GM23338 (cell line): ENCODE data around the gene RYR3. TPM values are rescaled to one million over a fixed set of nuclear protein-coding genes. Genes with fewer than 3 reads are reported as not detected.

ENCODE experiments used
- ATAC-seq: fragments of 200-7000 bp; cut with Tn5 transposase; 3 replicates; pipeline ENCODE4 v1.9.1; 2020
- DNase-seq: peaks from one replicate; pipeline ENCODE4 v3.0.0-alpha.2; 2015; ENCODE audit warnings: low spot score
- H2AFZ ChIP-seq: fragments of 200-600 bp; sonication (generic); 2 replicates; pipeline ENCODE4 v1.8.0; 2016; ENCODE audit warnings: antibody characterized with exemption, mild to moderate bottlenecking, moderate library complexity
- H3F3A ChIP-seq: fragments of 200-600 bp; sonication (generic); replicated peaks from 2 replicates; pipeline ENCODE4 v1.8.0; 2017; ENCODE audit warnings: antibody characterized with exemption, mixed run types, low read depth
- H3K27ac ChIP-seq: fragments of 200-600 bp; sonication (generic); 2 replicates; pipeline ENCODE4 v1.6.1; 2016; ENCODE audit warnings: low read depth
- H3K27me3 ChIP-seq: fragments of 200-600 bp; sonication (generic); 2 replicates; pipeline ENCODE4 v1.8.0; 2016; ENCODE audit warnings: mild to moderate bottlenecking, mixed run types, moderate library complexity; ENCODE audit not compliant: insufficient read depth
- H3K36me3 ChIP-seq: fragments of 200-600 bp; sonication (generic); 2 replicates; pipeline ENCODE4 v1.8.0; 2016; ENCODE audit warnings: mild to moderate bottlenecking; ENCODE audit not compliant: insufficient read depth
- H3K4me1 ChIP-seq: fragments of 200-600 bp; sonication (generic); 2 replicates; pipeline ENCODE4 v1.8.0; 2016; ENCODE audit warnings: mild to moderate bottlenecking, moderate library complexity; ENCODE audit not compliant: insufficient read depth
- H3K4me2 ChIP-seq: fragments of 200-600 bp; sonication (generic); 2 replicates; pipeline ENCODE4 v1.7.1; 2017; ENCODE audit warnings: mixed run types
- H3K4me3 ChIP-seq: fragments of 200-600 bp; sonication (generic); 2 replicates; pipeline ENCODE4 v1.6.1; 2016; ENCODE audit warnings: mixed run types
- H3K79me2 ChIP-seq: fragments of 200-600 bp; sonication (generic); replicated peaks from 2 replicates; pipeline ENCODE4 v1.8.0; 2017; ENCODE audit warnings: mild to moderate bottlenecking; ENCODE audit not compliant: insufficient read depth
- H3K9me2 ChIP-seq: fragments of 200-600 bp; sonication (generic); 2 replicates; pipeline ENCODE4 v1.8.0; 2017; ENCODE audit not compliant: insufficient read depth
- H4K20me1 ChIP-seq: fragments of 200-600 bp; sonication (generic); replicated peaks from 2 replicates; pipeline ENCODE4 v1.8.0; 2017; ENCODE audit warnings: mild to moderate bottlenecking; ENCODE audit not compliant: insufficient read depth
- H3K27ac Mint-ChIP-seq: 2 replicates; pipeline ENCODE4 v1.8.0; 2020; ENCODE audit warnings: inconsistent platforms, mild to moderate bottlenecking, moderate library complexity, mixed read lengths
- H3K27me3 Mint-ChIP-seq: 3 replicates; pipeline ENCODE4 v1.8.0; 2022; ENCODE audit warnings: low read depth, mild to moderate bottlenecking, moderate library complexity, mixed read lengths, inconsistent platforms; ENCODE audit not compliant: insufficient read depth, poor library complexity
- H3K36me3 Mint-ChIP-seq: 3 replicates; pipeline ENCODE4 v1.8.0; 2021; ENCODE audit warnings: low read depth, mild to moderate bottlenecking, inconsistent platforms, moderate library complexity, mixed read lengths
- H3K4me1 Mint-ChIP-seq: 3 replicates; pipeline ENCODE4 v1.8.0; 2020; ENCODE audit warnings: mild to moderate bottlenecking, inconsistent platforms, mixed read lengths
- H3K4me3 Mint-ChIP-seq: 3 replicates; pipeline ENCODE4 v1.8.0; 2021; ENCODE audit warnings: moderate library complexity, mild to moderate bottlenecking, inconsistent platforms, mixed read lengths
- H3K9me3 Mint-ChIP-seq: 3 replicates; pipeline ENCODE4 v1.8.0; 2020; ENCODE audit warnings: moderate library complexity, mild to moderate bottlenecking, inconsistent platforms, mixed read lengths
- CREB1 ChIP-seq: fragments of 250-450 bp; sonication (Bioruptor Pico); IDR thresholded peaks from 2 replicates; pipeline ENCODE4 v1.5.0; 2020; ENCODE audit warnings: low read depth, mild to moderate bottlenecking, moderate library complexity
- CTCF ChIP-seq, 2 experiments: fragments of 200-600 bp in 1 of 2; sonication (generic) in 1 of 2; conservative IDR thresholded peaks; 2 replicates each; pipeline versions ENCODE4 v1.5.1 to v1.6.1; 2016 to 2017; ENCODE audit warnings: antibody characterized with exemption in 2 of 2, low read depth in 2 of 2, mild to moderate bottlenecking in 2 of 2, moderate library complexity in 1 of 2
- ETS1 ChIP-seq: IDR thresholded peaks from 2 replicates; pipeline ENCODE4 v1.6.1; 2016; ENCODE audit warnings: antibody characterized with exemption
- EZH2 ChIP-seq: fragments of 200-600 bp; sonication (generic); IDR thresholded peaks from one replicate; pipeline ENCODE4 v1.8.0; 2017; ENCODE audit warnings: antibody characterized with exemption, mild to moderate bottlenecking, low read depth; ENCODE audit not compliant: unreplicated experiment
- JUNB ChIP-seq: IDR thresholded peaks from one replicate; pipeline ENCODE4 v1.6.1; 2016; ENCODE audit warnings: antibody characterized with exemption; ENCODE audit not compliant: unreplicated experiment
- NANOG ChIP-seq: IDR thresholded peaks from 2 replicates; pipeline ENCODE4 v1.6.1; 2016; ENCODE audit warnings: antibody characterized with exemption, borderline replicate concordance
- POLR2AphosphoS5 ChIP-seq: IDR thresholded peaks from 2 replicates; pipeline ENCODE4 v1.6.1; 2016; ENCODE audit warnings: antibody characterized with exemption, low read depth
- STAT1 ChIP-seq: IDR thresholded peaks from one replicate; pipeline ENCODE4 v1.6.1; 2016; ENCODE audit warnings: antibody characterized with exemption; ENCODE audit not compliant: unreplicated experiment
- ZNF331 ChIP-seq: fragments of 250-450 bp; sonication (Bioruptor Pico); IDR thresholded peaks from 2 replicates; pipeline ENCODE4 v1.5.0; 2020; ENCODE audit warnings: low read depth, mild to moderate bottlenecking, moderate library complexity
- polyA plus RNA-seq: library from polyadenylated mRNA; unstranded; fragments of >200 nt; fragmentation: Nextera tagmentation; extraction: Ambion mirVana; gene quantifications from 2 replicates; pipeline ENCODE4 v1.2.1, GENCODE V29; 2016
- total RNA-seq: library from RNA; depleted of rRNA; stranded (reverse); fragments of >200 nt; shearing (Covaris generic); gene quantifications from 2 replicates; pipeline ENCODE4 v1.2.3, GENCODE V29; 2014
- TF ChIP-seq, protein P1 (sequence below): IDR thresholded peaks from one replicate; pipeline ENCODE4 v1.6.1; 2018; ENCODE audit warnings: antibody characterized with exemption; ENCODE audit not compliant: unreplicated experiment

Gene RYR3
- total and polyA plus RNA-seq, 2 experiments from 2014 or later: 1.1 to 1.2 TPM

- Mint-ChIP-seq H3K27me3 (no peaks in the 10 kb centered on the region), H3K4me3 (no peak overlapping the region), H3K27ac (no peak overlapping the region), H3K4me1 (peaks cover 11% of the 10 kb centered on the region; the same call in 1 of the 3 replicates), H3K9me3 (no peaks in the 10 kb centered on the region), H3K36me3 (no peaks in the 10 kb centered on the region)
- Histone ChIP-seq H2AFZ (no peak overlapping the region), H3K4me2 (no peak overlapping the region), H3K27me3 (no peaks in the 10 kb centered on the region), H3K79me2 (no peaks in the 10 kb centered on the region), H3K9me2 (no peaks in the 10 kb centered on the region; the same call in 1 of the 2 replicates), H3K4me3 (no peak overlapping the region), H3K36me3 (no peaks in the 10 kb centered on the region), H3K4me1 (no peaks in the 10 kb centered on the region), H3K27ac (no peak overlapping the region), H4K20me1 (no peaks in the 10 kb centered on the region), H3F3A (no peaks in the 10 kb centered on the region)
- no peak for DNase-seq
- no peak for TF ChIP-seq POLR2AphosphoS5
- no peak for ATAC-seq
These were observed 135.2 kb downstream of the RYR3 start for GRCh38 chr15:33445984-33446383.

DNA sequence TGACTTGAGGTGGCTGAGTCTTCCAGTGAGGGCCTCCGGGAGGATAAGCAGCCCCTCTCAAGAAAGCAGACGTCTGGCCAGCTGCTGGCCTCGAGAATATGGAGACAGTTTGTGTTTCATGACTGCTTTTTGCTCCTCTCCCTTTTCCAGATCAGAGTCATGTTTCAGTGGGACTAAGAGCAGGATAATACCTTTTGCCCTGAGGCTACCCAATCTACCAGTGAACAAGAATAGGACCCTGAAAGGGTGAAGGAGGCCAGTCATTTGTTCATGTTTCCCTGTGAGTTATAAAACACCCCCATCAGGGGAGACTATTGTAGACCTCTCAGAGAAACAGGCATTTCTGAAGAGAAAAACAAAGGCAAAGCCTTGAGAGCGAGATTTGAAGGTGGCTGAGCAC, 137.4 kb downstream of the RYR3 start:
- Mint-ChIP-seq H3K4me1 (peaks cover 11% of the 10 kb centered on the region; the same call in 1 of the 3 replicates), H3K4me3 (no peak overlapping the region), H3K36me3 (no peaks in the 10 kb centered on the region), H3K27me3 (no peaks in the 10 kb centered on the region), H3K27ac (no peak overlapping the region), H3K9me3 (no peaks in the 10 kb centered on the region)
- no peaks in the 10 kb centered on the region for H3K36me3 ChIP-seq
- no peak overlapping the region for H3K4me2 ChIP-seq
- no peak overlapping the region for H3K27ac ChIP-seq
- H3F3A ChIP-seq: no peaks in the 10 kb centered on the region
- no peaks in the 10 kb centered on the region for H3K27me3 ChIP-seq
- H3K79me2 ChIP-seq: no peaks in the 10 kb centered on the region
- H3K4me3 ChIP-seq: no peak overlapping the region
- DNase-seq (no peak), ATAC-seq (no peak)
- H3K4me1 ChIP-seq: no peaks in the 10 kb centered on the region
- H2AFZ ChIP-seq: no peak overlapping the region
- H4K20me1 ChIP-seq: no peaks in the 10 kb centered on the region
- no peaks in the 10 kb centered on the region; the same call in 1 of the 2 replicates for H3K9me2 ChIP-seq
- TF ChIP-seq ETS1 (no peak), NANOG (no peak), ZNF331 (CRISPR knock-in tag) (no peak), POLR2AphosphoS5 (no peak), JUNB (no peak), CREB1 (CRISPR knock-in tag) (no peak), EZH2 (no peak), STAT1 (no peak), CTCF (conservative IDR thresholded peaks at IDR 0.05; ENCODE audit: low read depth in 2 of 2) (no peak)
- TF ChIP-seq, protein P1, sequence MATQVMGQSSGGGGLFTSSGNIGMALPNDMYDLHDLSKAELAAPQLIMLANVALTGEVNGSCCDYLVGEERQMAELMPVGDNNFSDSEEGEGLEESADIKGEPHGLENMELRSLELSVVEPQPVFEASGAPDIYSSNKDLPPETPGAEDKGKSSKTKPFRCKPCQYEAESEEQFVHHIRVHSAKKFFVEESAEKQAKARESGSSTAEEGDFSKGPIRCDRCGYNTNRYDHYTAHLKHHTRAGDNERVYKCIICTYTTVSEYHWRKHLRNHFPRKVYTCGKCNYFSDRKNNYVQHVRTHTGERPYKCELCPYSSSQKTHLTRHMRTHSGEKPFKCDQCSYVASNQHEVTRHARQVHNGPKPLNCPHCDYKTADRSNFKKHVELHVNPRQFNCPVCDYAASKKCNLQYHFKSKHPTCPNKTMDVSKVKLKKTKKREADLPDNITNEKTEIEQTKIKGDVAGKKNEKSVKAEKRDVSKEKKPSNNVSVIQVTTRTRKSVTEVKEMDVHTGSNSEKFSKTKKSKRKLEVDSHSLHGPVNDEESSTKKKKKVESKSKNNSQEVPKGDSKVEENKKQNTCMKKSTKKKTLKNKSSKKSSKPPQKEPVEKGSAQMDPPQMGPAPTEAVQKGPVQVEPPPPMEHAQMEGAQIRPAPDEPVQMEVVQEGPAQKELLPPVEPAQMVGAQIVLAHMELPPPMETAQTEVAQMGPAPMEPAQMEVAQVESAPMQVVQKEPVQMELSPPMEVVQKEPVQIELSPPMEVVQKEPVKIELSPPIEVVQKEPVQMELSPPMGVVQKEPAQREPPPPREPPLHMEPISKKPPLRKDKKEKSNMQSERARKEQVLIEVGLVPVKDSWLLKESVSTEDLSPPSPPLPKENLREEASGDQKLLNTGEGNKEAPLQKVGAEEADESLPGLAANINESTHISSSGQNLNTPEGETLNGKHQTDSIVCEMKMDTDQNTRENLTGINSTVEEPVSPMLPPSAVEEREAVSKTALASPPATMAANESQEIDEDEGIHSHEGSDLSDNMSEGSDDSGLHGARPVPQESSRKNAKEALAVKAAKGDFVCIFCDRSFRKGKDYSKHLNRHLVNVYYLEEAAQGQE: no peak
